ENCODE data around the gene SPATA17.
"Not testable (repeated sequence)": the region's sequence is repeated elsewhere in the genome, so short reads cannot be mapped to it uniquely, and the experiment has no call there.

Gene SPATA17

GRCh38 chr1:217630711-217631591, at the start of gene SPATA17, which contains the start of gene GPATCH2:
Gene SPATA17, plus strand, starts transcription at chr1:217631344. Its CDS starts 35 bp downstream, at chr1:217631379.
Gene GPATCH2, minus strand, starts transcription at chr1:217631090. Its CDS starts 119 bp downstream, at chr1:217630971.
- peak; percentile 84 for DNase-seq

- not testable (repeated sequence) for DNase-seq
Observed at GRCh38 chr1:217584286-217584811, 46.8 kb upstream of the SPATA17 start.

GRCh38 chr1:217585577-217585976, 45.6 kb upstream of the SPATA17 start:
- DNase-seq, result no peak

GRCh38 chr1:217586586-217586985, 44.6 kb upstream of the SPATA17 start:
- DNase-seq, result no peak

GRCh38 chr1:217590598-217590997, 40.5 kb upstream of the SPATA17 start:
- DNase-seq, result no peak

GRCh38 chr1:217599154-217599553, 32.0 kb upstream of the SPATA17 start:
- DNase-seq, result no peak

- DNase-seq, result no peak
Observed at GRCh38 chr1:217602380-217602779, 28.8 kb upstream of the SPATA17 start.

- DNase-seq, result no peak
Observed at GRCh38 chr1:217605390-217605789, 25.8 kb upstream of the SPATA17 start.

GRCh38 chr1:217614200-217614712, 16.9 kb upstream of the SPATA17 start:
- DNase-seq, result no peak

- no peak for DNase-seq
Observed at GRCh38 chr1:217617126-217617525, 14.0 kb upstream of the SPATA17 start.

- no peak for DNase-seq
Observed at GRCh38 chr1:217620814-217621213, 10.3 kb upstream of the SPATA17 start.

- DNase-seq, result no peak
Observed at GRCh38 chr1:217622042-217622441, 9.1 kb upstream of the SPATA17 start.

- DNase-seq, result no peak
Observed at GRCh38 chr1:217626321-217626720, 4.8 kb upstream of the SPATA17 start.

GRCh38 chr1:217627431-217627830, 3.7 kb upstream of the SPATA17 start:
- DNase-seq, result no peak

GRCh38 chr1:217642455-217642854, 11.3 kb downstream of the SPATA17 start:
- no peak for DNase-seq

- DNase-seq, result no peak
Observed at GRCh38 chr1:217647791-217648190, 16.6 kb downstream of the SPATA17 start.

- DNase-seq, result no peak
Observed at GRCh38 chr1:217650674-217651073, 19.5 kb downstream of the SPATA17 start.

- no peak for DNase-seq
Observed at GRCh38 chr1:217660353-217661062, 29.4 kb downstream of the SPATA17 start.

- no peak for DNase-seq
Observed at GRCh38 chr1:217661407-217661806, 30.3 kb downstream of the SPATA17 start.

GRCh38 chr1:217668351-217668940, 37.3 kb downstream of the SPATA17 start:
- DNase-seq, result no peak

- DNase-seq, result no peak
Observed at GRCh38 chr1:217673387-217673786, 42.2 kb downstream of the SPATA17 start.

- DNase-seq, result no peak
Observed at GRCh38 chr1:217674028-217674729, 43.0 kb downstream of the SPATA17 start.

Data from DMS153 (cell line).